CD4-positive, alpha-beta T cell (primary cell): Measurements from ENCODE around the gene RNF150. TPM values are rescaled to one million over a fixed set of nuclear protein-coding genes. Genes with fewer than 3 reads are reported as not detected.

Source experiments
- ATAC-seq: fragments of 200-7000 bp; cut with Tn5 transposase; one replicate; pipeline ENCODE4 v1.10.0; 2022; ENCODE audit warnings: mild to moderate bottlenecking; ENCODE audit not compliant: poor library complexity
- CTCF ChIA-PET: fragments of 350-600 bp; sonication (Branson Sonifier 250); formaldehyde crosslinking; loops from one replicate; lab custom pipeline; 2021; ENCODE audit warnings: antibody characterized with exemption, inconsistent platforms; lab: Charles Lee
- POLR2A ChIA-PET: fragments of 350-600 bp; sonication (Branson Sonifier 250); formaldehyde crosslinking; loops from one replicate; lab custom pipeline; 2021; ENCODE audit warnings: antibody characterized with exemption, inconsistent platforms; lab: Charles Lee
- DNase-seq, 14 experiments: peaks; one replicate each; pipeline ENCODE4 v3.0.0-alpha.2; 2013 to 2020; ENCODE audit warnings: mixed read lengths in 2 of 14
- H3K27ac ChIP-seq, 2 donors: one replicate each; pipeline versions ENCODE4 v1.5.1 to v1.7.0; 2013; ENCODE audit warnings: low read length in 2 of 2, low read depth in 1 of 2, mild to moderate bottlenecking in 1 of 2
- H3K27me3 ChIP-seq, 2 experiments: 1 replicate in 1 of 2; 2 replicates in 1 of 2; pipeline versions ENCODE4 v1.6.1 to v1.7.0; 2013; ENCODE audit warnings: low read length in 2 of 2, control low read depth in 1 of 2, mild to moderate bottlenecking in 1 of 2, moderate library complexity in 1 of 2; ENCODE audit not compliant: insufficient read depth in 2 of 2, control insufficient read depth in 1 of 2
- H3K36me3 ChIP-seq: one replicate; pipeline ENCODE4 v1.6.1; 2013; ENCODE audit warnings: low read length, control low read depth; ENCODE audit not compliant: insufficient read depth
- H3K4me1 ChIP-seq: one replicate; pipeline ENCODE4 v1.6.1; 2013; ENCODE audit warnings: low read length, control low read depth; ENCODE audit not compliant: insufficient read depth
- H3K4me3 ChIP-seq: one replicate; pipeline ENCODE4 v1.5.1; 2013; ENCODE audit warnings: mild to moderate bottlenecking, low read length, moderate library complexity
- H3K9me3 ChIP-seq, 2 experiments: 1 replicate in 1 of 2; 2 replicates in 1 of 2; pipeline versions ENCODE4 v1.6.1 to v1.7.0; 2013; ENCODE audit warnings: low read length in 2 of 2, mild to moderate bottlenecking in 2 of 2, control low read depth in 1 of 2, moderate library complexity in 1 of 2; ENCODE audit not compliant: control insufficient read depth in 1 of 2, insufficient read depth in 1 of 2
- H3K27ac Mint-ChIP-seq: one replicate; pipeline ENCODE4 v1.8.0; 2020; ENCODE audit warnings: mixed read lengths
- H3K27me3 Mint-ChIP-seq: one replicate; pipeline ENCODE4 v1.8.0; 2021; ENCODE audit warnings: mixed read lengths
- H3K36me3 Mint-ChIP-seq: one replicate; pipeline ENCODE4 v1.8.0; 2021; ENCODE audit warnings: low read depth, mixed read lengths
- H3K4me1 Mint-ChIP-seq: one replicate; pipeline ENCODE4 v1.8.0; 2021; ENCODE audit warnings: low read depth, mixed read lengths
- H3K4me3 Mint-ChIP-seq: one replicate; pipeline ENCODE4 v1.8.0; 2020; ENCODE audit warnings: mild to moderate bottlenecking, mixed read lengths
- H3K9me3 Mint-ChIP-seq: one replicate; pipeline ENCODE4 v1.8.0; 2020; ENCODE audit warnings: mixed read lengths
- intact Hi-C, 2 experiments: fragments of 100-400 bp; cut with DNase I in 1 of 2; cut with micrococcal nuclease in 1 of 2; formaldehyde crosslinking; loops; one replicate each; pipeline versions ENCODE4 v1.15.1 to v1.9.0; 2023 to 2025; cut with DNase I, micrococcal nuclease
- total RNA-seq, 174 experiments: library from RNA in 2 of 174; stranded (reverse) in 2 of 174; gene quantifications; one replicate each; pipeline ENCODE4 v1.2.3 and lab custom pipeline; 2021 to 2026
- TF ChIP-seq, protein P1 (sequence below): fragments of 200-600 bp; IDR thresholded peaks from one replicate; pipeline ENCODE4 v1.8.0; 2022; ENCODE audit warnings: antibody characterized with exemption, mild to moderate bottlenecking

RNF150 gene
- total RNA-seq, 2 experiments from 2014 or later, result not detected

DNA sequence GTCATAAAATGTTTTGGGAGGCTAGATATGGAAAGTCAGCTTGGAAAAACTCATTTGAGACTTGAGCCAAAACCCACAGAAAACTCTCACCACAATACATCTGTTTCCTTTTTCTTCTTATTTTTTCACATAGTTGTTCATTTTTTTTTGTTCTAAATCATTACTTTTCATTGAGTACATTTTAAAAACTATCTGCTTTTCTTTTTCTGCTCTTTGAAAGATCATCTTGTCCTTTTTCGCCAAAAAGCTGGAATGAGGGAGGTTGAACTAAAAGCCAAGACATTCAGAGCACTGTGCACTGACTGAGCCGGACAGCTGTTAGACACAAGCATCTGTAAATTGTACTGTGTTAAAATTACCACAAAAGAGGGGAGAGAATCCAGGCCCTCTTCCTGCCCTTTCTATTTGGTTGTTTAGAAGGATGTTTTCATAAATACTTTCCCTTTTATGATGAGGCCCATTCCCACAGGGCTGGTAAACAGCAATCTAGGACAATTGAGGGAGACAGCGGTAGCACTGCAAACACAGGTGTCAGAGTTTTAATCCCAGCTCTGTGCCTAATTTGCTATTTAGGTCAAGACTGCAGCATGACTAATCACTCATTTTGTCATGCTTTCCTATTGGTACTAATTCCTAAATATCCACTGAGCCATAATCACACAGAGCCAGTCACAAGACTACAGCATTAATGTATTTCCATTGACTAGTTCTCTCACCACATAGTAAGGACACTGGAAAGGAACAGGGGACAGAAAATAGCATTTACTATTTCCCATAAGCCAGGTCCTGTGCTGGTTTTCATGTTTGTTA lies 7.3 kb upstream of the RNF150 start:
- H3K27ac Mint-ChIP-seq, result no peak overlapping the region
- no peaks in the 10 kb centered on the region for H3K9me3 Mint-ChIP-seq
- no peaks in the 10 kb centered on the region for H3K4me1 Mint-ChIP-seq
- ChIA-PET POLR2A (no interaction called here), CTCF (no interaction called here)
- Histone ChIP-seq H3K9me3 (no peaks in the 10 kb centered on the region), H3K4me1 (no peaks in the 10 kb centered on the region), H3K27ac (no peak overlapping the region), H3K36me3 (no peaks in the 10 kb centered on the region), H3K4me3 (no peak overlapping the region), H3K27me3 (peaks cover 4 to 23% of the 10 kb centered on the region in 2 experiments)
- no peak overlapping the region for H3K4me3 Mint-ChIP-seq
- DNase-seq (no peak), ATAC-seq (no peak)
- TF ChIP-seq, protein P1, sequence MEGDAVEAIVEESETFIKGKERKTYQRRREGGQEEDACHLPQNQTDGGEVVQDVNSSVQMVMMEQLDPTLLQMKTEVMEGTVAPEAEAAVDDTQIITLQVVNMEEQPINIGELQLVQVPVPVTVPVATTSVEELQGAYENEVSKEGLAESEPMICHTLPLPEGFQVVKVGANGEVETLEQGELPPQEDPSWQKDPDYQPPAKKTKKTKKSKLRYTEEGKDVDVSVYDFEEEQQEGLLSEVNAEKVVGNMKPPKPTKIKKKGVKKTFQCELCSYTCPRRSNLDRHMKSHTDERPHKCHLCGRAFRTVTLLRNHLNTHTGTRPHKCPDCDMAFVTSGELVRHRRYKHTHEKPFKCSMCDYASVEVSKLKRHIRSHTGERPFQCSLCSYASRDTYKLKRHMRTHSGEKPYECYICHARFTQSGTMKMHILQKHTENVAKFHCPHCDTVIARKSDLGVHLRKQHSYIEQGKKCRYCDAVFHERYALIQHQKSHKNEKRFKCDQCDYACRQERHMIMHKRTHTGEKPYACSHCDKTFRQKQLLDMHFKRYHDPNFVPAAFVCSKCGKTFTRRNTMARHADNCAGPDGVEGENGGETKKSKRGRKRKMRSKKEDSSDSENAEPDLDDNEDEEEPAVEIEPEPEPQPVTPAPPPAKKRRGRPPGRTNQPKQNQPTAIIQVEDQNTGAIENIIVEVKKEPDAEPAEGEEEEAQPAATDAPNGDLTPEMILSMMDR, result no peak
- intact Hi-C loops, result no loop called here
- H3K27me3 Mint-ChIP-seq, result peaks cover 20% of the 10 kb centered on the region
- H3K36me3 Mint-ChIP-seq, result no peaks in the 10 kb centered on the region

DNA sequence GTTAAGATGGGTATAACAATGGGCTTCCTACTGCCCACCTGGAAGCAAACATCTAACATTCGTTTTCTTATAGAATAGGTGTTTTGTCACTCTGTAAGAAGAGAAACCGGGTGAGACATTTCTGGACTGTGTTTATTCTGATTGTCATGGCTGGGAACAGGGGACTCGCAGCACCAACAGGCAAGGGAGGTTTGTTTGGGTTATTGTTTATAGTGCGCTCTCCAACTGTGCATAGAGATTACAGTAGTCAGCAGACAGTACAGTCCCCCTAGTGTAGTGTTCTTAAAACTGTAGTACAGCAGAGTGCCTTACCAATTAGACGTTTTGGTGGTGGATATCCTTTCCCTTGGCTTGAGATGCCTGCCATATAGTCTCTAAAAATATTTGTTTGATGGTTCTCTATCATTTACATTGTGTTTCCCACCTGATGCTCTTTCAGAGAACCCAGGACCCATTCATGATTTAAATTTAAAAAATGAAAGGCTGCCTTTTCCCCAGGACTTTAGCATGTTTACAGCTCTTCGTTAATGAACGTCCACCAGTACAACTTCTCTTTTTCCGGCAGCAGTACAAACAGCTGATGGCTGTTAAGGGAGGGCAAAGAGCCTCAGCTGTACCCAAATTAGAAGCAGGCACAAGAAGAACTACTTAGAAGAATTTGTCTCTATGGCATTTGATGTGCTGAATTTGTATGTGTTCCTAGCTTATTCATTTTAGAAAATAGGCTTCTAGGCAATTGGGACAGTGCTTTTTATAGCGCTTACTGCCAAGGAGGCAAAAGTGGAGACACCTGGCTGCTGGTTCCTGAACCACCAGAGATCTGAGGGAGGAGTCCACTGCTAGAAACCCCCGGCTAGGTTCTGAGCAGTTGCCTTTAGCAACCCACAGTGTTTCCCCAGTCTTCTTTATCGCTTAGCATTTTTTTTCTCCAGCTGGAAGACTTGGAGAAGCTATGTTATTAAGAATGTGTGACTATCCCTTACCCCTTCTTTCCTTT lies 1.0 kb upstream of the RNF150 start:
- Mint-ChIP-seq H3K36me3 (no peaks in the 10 kb centered on the region), H3K27ac (no peak overlapping the region), H3K4me1 (peaks cover 13% of the 10 kb centered on the region), H3K27me3 (peaks cover 73% of the 10 kb centered on the region), H3K4me3 (peak overlapping the region; percentile 86), H3K9me3 (no peaks in the 10 kb centered on the region)
- H3K9me3 ChIP-seq, result peaks cover 0 to 5% of the 10 kb centered on the region in 2 experiments
- H3K4me1 ChIP-seq, result peaks cover 11% of the 10 kb centered on the region
- no peak for ATAC-seq
- no peak for DNase-seq
- H3K4me3 ChIP-seq, result no peak overlapping the region
- TF ChIP-seq, protein P1, result no peak
- H3K36me3 ChIP-seq, result no peaks in the 10 kb centered on the region
- ChIA-PET POLR2A (no interaction called here), CTCF (no interaction called here)
- no peak overlapping the region for H3K27ac ChIP-seq
- intact Hi-C loops, result no loop called here
- peaks cover 30 to 73% of the 10 kb centered on the region in 2 experiments for H3K27me3 ChIP-seq

DNA sequence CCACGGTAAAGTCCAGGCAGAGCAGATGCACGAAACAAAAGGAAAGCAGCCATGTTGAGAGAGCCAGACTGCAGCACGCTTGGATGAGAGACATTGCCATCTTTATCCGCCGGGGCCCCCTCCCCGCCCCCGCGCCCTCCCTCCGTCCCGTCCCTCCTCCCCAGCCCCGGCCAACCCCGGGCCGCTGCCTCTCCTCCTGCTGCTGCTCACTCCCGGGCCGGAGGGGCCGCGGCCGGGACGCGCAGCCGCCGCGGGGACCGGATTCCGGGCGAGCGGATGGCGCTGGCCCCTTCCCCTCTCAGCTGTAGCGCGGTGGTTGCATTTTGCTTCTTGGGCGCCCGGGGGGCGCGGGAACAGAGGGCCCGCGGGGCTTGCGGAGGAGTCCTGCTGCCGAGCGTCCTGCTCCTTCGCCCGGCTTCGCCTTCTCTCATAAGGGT lies 542 bp downstream of the RNF150 start:
- Mint-ChIP-seq H3K9me3 (no peaks in the 10 kb centered on the region), H3K27me3 (peaks cover 86% of the 10 kb centered on the region), H3K4me3 (peak overlapping the region; percentile 2)

More for the DNA sequence above, 542 bp downstream of the RNF150 start:
- intact Hi-C loops, result no loop called here
- H3K4me3 ChIP-seq, result peak overlapping the region; percentile 21
- no peaks in the 10 kb centered on the region for H3K36me3 ChIP-seq
- H3K36me3 Mint-ChIP-seq, result no peaks in the 10 kb centered on the region
- no peak overlapping the region for H3K27ac ChIP-seq
- CTCF ChIA-PET, result no interaction called here
- peaks cover 30 to 79% of the 10 kb centered on the region in 2 experiments for H3K27me3 ChIP-seq
- H3K4me1 Mint-ChIP-seq, result peaks cover 13% of the 10 kb centered on the region
- H3K4me1 ChIP-seq, result peaks cover 11% of the 10 kb centered on the region
- H3K27ac Mint-ChIP-seq, result no peak overlapping the region
- no peak for ATAC-seq
- DNase-seq, result no peak
- TF ChIP-seq, protein P1, result no peak
- POLR2A ChIA-PET, result no interaction called here
- peaks cover 0 to 5% of the 10 kb centered on the region in 2 experiments for H3K9me3 ChIP-seq
